ENCODE results near the gene TMA7B.

DNA sequence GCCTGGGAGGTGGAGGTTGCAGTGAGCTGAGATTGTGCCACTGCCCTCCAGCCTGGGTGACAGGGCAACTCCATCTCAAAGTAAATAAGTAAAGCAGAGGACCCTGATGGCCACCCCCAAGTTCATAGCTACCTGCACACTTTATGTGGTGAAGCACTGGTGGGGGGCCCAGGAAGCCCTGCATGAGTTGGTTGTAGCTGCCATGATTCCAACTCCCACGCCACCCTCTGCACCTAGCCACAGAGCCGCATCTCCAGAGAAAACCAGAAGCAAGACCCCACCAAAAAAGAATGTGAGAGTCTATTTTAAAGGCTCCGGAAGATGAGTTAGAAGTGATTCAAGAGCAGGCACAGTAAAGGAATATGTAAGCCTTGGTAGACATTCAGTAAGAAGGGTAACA, 20.4 kb upstream of the TMA7B start:
- TF ChIP-seq, protein P1, sequence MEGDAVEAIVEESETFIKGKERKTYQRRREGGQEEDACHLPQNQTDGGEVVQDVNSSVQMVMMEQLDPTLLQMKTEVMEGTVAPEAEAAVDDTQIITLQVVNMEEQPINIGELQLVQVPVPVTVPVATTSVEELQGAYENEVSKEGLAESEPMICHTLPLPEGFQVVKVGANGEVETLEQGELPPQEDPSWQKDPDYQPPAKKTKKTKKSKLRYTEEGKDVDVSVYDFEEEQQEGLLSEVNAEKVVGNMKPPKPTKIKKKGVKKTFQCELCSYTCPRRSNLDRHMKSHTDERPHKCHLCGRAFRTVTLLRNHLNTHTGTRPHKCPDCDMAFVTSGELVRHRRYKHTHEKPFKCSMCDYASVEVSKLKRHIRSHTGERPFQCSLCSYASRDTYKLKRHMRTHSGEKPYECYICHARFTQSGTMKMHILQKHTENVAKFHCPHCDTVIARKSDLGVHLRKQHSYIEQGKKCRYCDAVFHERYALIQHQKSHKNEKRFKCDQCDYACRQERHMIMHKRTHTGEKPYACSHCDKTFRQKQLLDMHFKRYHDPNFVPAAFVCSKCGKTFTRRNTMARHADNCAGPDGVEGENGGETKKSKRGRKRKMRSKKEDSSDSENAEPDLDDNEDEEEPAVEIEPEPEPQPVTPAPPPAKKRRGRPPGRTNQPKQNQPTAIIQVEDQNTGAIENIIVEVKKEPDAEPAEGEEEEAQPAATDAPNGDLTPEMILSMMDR (IDR thresholded peaks at IDR 0.05; ENCODE audit: low read depth, low read length, poor library complexity, severe bottlenecking): no peak
- TF ChIP-seq EZH2phosphoT487 (IDR thresholded peaks at IDR 0.05; ENCODE audit: borderline replicate concordance, low read length): no peak
